NCI-H2107 treated with DMSO at 0.1 percent for 48 hours (cell line): ENCODE data around the gene FAM111B.
"Not testable (repeated sequence)": the region's sequence is repeated elsewhere in the genome, so short reads cannot be mapped to it uniquely, and the experiment has no call there.

Source experiments
- DNase-seq: peaks from one replicate; lab custom pipeline; 2025; ENCODE audit not compliant: unreplicated experiment; lab: John Stamatoyannopoulos, UW

Gene FAM111B

GRCh38 chr11:59106363-59107336, at the start of gene FAM111B:
Gene FAM111B (plus strand): TSS chr11:59107237. CDS start chr11:59109626, 2,389 bp downstream.
- DNase-seq, result peak; percentile 91

GRCh38 chr11:59058120-59059033, 48.7 kb upstream of the FAM111B start:
- peak; percentile 58 for DNase-seq

GRCh38 chr11:59060096-59060495, 46.9 kb upstream of the FAM111B start:
- DNase-seq, result not testable (repeated sequence)

GRCh38 chr11:59062602-59063529, 44.2 kb upstream of the FAM111B start:
- DNase-seq, result no peak

- DNase-seq, result not testable (repeated sequence)
Measured at GRCh38 chr11:59063996-59064727, 42.9 kb upstream of the FAM111B start.

GRCh38 chr11:59069087-59069486, 38.0 kb upstream of the FAM111B start:
- DNase-seq, result no peak

GRCh38 chr11:59076876-59077571, 30.0 kb upstream of the FAM111B start:
- no peak for DNase-seq

GRCh38 chr11:59078435-59078834, 28.6 kb upstream of the FAM111B start:
- no peak for DNase-seq

- DNase-seq, result no peak
Measured at GRCh38 chr11:59079086-59079485, 28.0 kb upstream of the FAM111B start.

- DNase-seq, result not testable (repeated sequence)
Measured at GRCh38 chr11:59080421-59080820, 26.6 kb upstream of the FAM111B start.

- DNase-seq, result not testable (repeated sequence)
Measured at GRCh38 chr11:59081430-59082020, 25.5 kb upstream of the FAM111B start.

GRCh38 chr11:59086007-59086406, 21.0 kb upstream of the FAM111B start, which contains the start of gene GLYATL1B:
Gene GLYATL1B (plus strand): TSS chr11:59086307. CDS start chr11:59086307, 0 bp downstream.
- DNase-seq, result not testable (repeated sequence)

GRCh38 chr11:59088162-59088561, 18.9 kb upstream of the FAM111B start:
- DNase-seq, result no peak

GRCh38 chr11:59093576-59093975, 13.5 kb upstream of the FAM111B start:
- DNase-seq, result not testable (repeated sequence)

GRCh38 chr11:59095225-59095624, 11.8 kb upstream of the FAM111B start:
- not testable (repeated sequence) for DNase-seq

- not testable (repeated sequence) for DNase-seq
Measured at GRCh38 chr11:59095972-59096575, 11.0 kb upstream of the FAM111B start.

- DNase-seq, result no peak
Measured at GRCh38 chr11:59097113-59097708, 9.8 kb upstream of the FAM111B start.

GRCh38 chr11:59097938-59098337, 9.1 kb upstream of the FAM111B start:
- DNase-seq, result not testable (repeated sequence)
